Pancreas (tissue), 10 donors: ENCODE results near the gene TRIAP1. TPM values are rescaled to one million over a fixed set of nuclear protein-coding genes. Genes with fewer than 3 reads are reported as not detected.

Experiments used
- ATAC-seq, 4 donors: fragments of 200-7000 bp; cut with Tn5 transposase; one replicate each; pipeline versions ENCODE4 v1.8.0 to v1.9.1; 2020; ENCODE audit warnings: mild to moderate bottlenecking in 4 of 4, moderate library complexity in 4 of 4
- DNase-seq, 6 donors: peaks; one replicate each; pipeline ENCODE4 v3.0.0-alpha.2; 2020
- FAIRE-seq: peaks from 2 replicates; lab custom pipeline; 2012; peaks lifted over from hg19 to GRCh38; lab: Jason Lieb, UNC
- H3K27ac ChIP-seq, 4 donors: fragments of 200-600 bp; sonication (generic); 1 replicate in 3 of 4; 2 replicates in 1 of 4; pipeline versions ENCODE4 v1.5.0 to v1.8.0; 2020
- H3K27me3 ChIP-seq, 4 donors: fragments of 200-600 bp; one replicate each; pipeline ENCODE4 v1.8.0; 2021
- H3K36me3 ChIP-seq, 3 donors: fragments of 200-600 bp; sonication (generic) in 1 of 3; one replicate each; pipeline versions ENCODE4 v1.5.0 to v1.8.0; 2020 to 2021
- H3K4me1 ChIP-seq, 3 donors: fragments of 200-600 bp; one replicate each; pipeline ENCODE4 v1.8.0; 2021
- H3K4me3 ChIP-seq, 4 donors: fragments of 200-600 bp; sonication (generic) in 2 of 4; one replicate each; pipeline versions ENCODE4 v1.5.0 to v1.8.0; 2020 to 2021
- H3K9me3 ChIP-seq, 4 donors: fragments of 200-600 bp; one replicate each; pipeline ENCODE4 v1.8.0; 2021
- WGBS, 2 donors: extraction: QIAGEN DNeasy Blood & Tissue Kit; methylation state at CpG; one replicate each; pipeline ENCODE4 v1.1.7; 2013; 5-methylcytosine and 5-hydroxymethylcytosine counted together
- intact Hi-C, 3 donors: fragments of 100-400 bp; cut with DNase I; formaldehyde crosslinking; loops; one replicate each; pipeline versions ENCODE4 v1.11.1 to v1.14.2; 2022
- polyA plus RNA-seq, 2 donors: library from polyadenylated mRNA; stranded (reverse); fragments of 200-250 nt; gene quantifications; one replicate each; pipeline ENCODE4 v1.2.3, GENCODE V29; 2013
- total RNA-seq, 6 donors: library from RNA; stranded (reverse); fragmentation: NEBNext Ultra II Directional in 4 of 6; extraction: Animal tissue kit (Norgen Biotek cat#: 25700) in 4 of 6; gene quantifications; one replicate each; pipeline versions ENCODE4 v1.2.1 to v1.2.4, GENCODE V29; 2021 to 2023
- TF ChIP-seq, protein P1 (sequence below), 4 donors: fragments of 200-600 bp; sonication (generic) in 3 of 4; IDR thresholded peaks; one replicate each; pipeline versions ENCODE4 v1.5.0 to v1.8.0; 2021; ENCODE audit warnings: antibody characterized with exemption in 4 of 4
- donor health status: healthy with polysubstance abuse.
- donor health status: DM: no; HTN: no; CAD: no; lungs with moderate emphysema.
- donor health status: DM: no; HTN: no; CAD: no.
- donor health status: control.
- donor health status: control.
- donor health status: Bipolar disorder and iron deficiency.
- donor health status: DM: yes; HTN: yes; CAD: no.
- donor health status: DM: no; HTN: no; CAD: no.
- donor health status: DM: no; HTN: no; CAD: no.
- donor health status: DM: yes; HTN: yes; CAD: no.

Gene TRIAP1
- total and polyA plus RNA-seq, 8 donors = 13.9 to 25.8 (median 16.3) TPM

DNA sequence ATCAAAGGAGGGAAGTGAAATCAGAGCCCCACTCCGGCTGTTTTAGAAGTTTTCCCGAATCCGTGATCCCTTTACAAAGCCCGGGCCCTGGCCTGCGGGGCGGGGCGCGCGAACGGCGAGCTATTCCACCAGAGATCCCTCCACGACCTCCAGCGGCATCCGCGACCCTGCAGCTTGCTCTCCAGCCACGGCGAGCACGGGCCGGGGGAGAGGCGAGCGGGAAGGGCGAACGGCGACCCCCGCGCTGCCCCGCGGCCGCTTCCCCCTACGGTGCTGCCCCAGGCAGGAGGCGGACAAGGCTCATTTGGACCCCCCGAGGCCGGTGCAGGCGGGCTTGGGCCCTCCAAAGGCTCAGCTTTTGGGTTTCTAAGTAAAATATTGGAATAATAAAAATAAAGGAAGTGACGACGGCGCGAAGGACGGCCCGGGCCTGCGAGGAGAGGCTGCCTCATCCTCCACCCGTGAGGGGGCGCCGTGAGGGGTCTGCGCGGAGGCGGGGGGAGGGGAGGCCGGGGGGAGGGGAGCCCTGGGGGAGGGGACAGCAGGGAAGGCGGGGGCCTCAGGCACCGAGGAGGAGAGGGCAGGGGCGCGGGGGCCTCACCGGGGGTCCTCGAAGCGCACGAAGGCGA lies 22.8 kb upstream of the TRIAP1 start:
- Histone ChIP-seq H3K27ac (peak overlapping the region; percentile 76 to 89 (median 84)), H3K36me3 (peaks cover 5 to 11% (median 9%) of the 10 kb centered on the region in 3 donors), H3K4me3 (peak overlapping the region; percentile 43 to 94 (median 94)), H3K4me1 (peaks cover 18 to 22% (median 20%) of the 10 kb centered on the region in 3 donors), H3K9me3 (no peaks in the 10 kb centered on the region), H3K27me3 (no peaks in the 10 kb centered on the region)
- DNase-seq (peak in 4 of 6 donors; percentile 41 to 74 (median 60)), FAIRE-seq (no peak), ATAC-seq (peak; percentile 9 to 33 (median 26))
- intact Hi-C loops = no loop called here
- TF ChIP-seq, protein P1, sequence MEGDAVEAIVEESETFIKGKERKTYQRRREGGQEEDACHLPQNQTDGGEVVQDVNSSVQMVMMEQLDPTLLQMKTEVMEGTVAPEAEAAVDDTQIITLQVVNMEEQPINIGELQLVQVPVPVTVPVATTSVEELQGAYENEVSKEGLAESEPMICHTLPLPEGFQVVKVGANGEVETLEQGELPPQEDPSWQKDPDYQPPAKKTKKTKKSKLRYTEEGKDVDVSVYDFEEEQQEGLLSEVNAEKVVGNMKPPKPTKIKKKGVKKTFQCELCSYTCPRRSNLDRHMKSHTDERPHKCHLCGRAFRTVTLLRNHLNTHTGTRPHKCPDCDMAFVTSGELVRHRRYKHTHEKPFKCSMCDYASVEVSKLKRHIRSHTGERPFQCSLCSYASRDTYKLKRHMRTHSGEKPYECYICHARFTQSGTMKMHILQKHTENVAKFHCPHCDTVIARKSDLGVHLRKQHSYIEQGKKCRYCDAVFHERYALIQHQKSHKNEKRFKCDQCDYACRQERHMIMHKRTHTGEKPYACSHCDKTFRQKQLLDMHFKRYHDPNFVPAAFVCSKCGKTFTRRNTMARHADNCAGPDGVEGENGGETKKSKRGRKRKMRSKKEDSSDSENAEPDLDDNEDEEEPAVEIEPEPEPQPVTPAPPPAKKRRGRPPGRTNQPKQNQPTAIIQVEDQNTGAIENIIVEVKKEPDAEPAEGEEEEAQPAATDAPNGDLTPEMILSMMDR (IDR thresholded peaks at IDR 0.05) = no peak
- WGBS, 2 donors = 0 to 1% methylated on average over 38 to 51 of the region's 57 CpGs

DNA sequence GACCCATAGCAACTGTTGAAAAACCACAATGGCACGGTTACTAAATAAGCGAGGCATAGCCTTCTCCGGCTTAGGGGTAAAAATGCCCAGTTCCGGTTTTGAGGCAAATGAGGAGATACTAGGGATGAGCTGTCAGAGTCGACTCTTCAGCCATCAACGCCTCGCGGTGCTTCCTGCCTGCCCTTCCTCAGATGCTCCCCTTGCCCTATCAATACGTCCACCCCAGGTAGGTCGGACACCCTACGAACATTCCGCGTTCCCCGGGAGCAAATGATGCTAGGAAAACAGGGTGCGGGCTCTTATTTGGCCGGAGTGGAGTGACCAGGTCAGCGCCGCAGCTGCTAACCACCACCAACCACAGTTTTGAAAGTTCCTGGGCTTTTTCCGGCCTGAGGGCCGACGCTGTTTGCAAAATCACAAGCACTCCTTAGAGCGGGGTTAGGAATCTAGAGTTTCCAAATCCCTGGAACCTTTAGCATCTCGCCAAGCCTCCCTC lies 22.2 kb upstream of the TRIAP1 start:
- intact Hi-C loops = no loop called here
- H3K4me1 ChIP-seq = peaks cover 18 to 22% (median 20%) of the 10 kb centered on the region in 3 donors
- H3K9me3 ChIP-seq = no peaks in the 10 kb centered on the region
- peak in 2 of 6 donors; percentile 40 to 49 for DNase-seq
- ATAC-seq = peak; percentile 4 to 26 (median 8)
- peaks cover 5 to 17% (median 14%) of the 10 kb centered on the region in 3 donors for H3K36me3 ChIP-seq
- 1% methylated on average over 23 of the region's 23 CpGs for WGBS, 2 donors
- TF ChIP-seq, protein P1 (IDR thresholded peaks at IDR 0.05) = no peak
- FAIRE-seq = no peak
- no peaks in the 10 kb centered on the region for H3K27me3 ChIP-seq
- H3K4me3 ChIP-seq = peak overlapping the region; percentile 43 to 94 (median 94)
- H3K27ac ChIP-seq = peak overlapping the region; percentile 76 to 89 (median 84)

DNA sequence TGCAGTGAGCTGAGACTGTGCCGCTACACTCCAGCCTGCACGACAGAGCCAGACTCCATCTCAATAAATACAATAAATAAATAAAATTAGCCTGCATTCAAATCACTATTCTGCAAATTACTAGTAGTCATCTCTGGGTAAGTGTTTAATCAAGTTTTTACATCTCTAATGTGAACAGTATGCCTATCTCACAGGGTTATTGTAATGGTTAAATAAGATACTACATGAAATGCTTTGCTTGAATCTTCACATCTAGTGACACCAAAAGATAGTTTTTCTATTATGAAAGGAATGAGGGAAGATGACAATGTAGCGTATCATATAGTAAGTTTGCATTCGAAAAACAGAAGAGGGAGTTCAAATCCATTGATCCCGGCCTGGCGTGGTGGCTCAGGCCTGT lies 21.3 kb upstream of the TRIAP1 start:
- TF ChIP-seq, protein P1 (IDR thresholded peaks at IDR 0.05) = no peak
- Histone ChIP-seq H3K4me3 (no peak overlapping the region), H3K27ac (peak overlapping the region in 1 of 4 donors; percentile 14), H3K9me3 (no peaks in the 10 kb centered on the region), H3K36me3 (peaks cover 8 to 26% (median 24%) of the 10 kb centered on the region in 3 donors), H3K4me1 (peaks cover 18 to 22% (median 20%) of the 10 kb centered on the region in 3 donors), H3K27me3 (no peaks in the 10 kb centered on the region)
- no peak for ATAC-seq
- intact Hi-C loops = no loop called here
- FAIRE-seq = no peak
- DNase-seq = no peak
- WGBS, 2 donors = 80 to 84% methylated on average over 6 of the region's 6 CpGs

DNA sequence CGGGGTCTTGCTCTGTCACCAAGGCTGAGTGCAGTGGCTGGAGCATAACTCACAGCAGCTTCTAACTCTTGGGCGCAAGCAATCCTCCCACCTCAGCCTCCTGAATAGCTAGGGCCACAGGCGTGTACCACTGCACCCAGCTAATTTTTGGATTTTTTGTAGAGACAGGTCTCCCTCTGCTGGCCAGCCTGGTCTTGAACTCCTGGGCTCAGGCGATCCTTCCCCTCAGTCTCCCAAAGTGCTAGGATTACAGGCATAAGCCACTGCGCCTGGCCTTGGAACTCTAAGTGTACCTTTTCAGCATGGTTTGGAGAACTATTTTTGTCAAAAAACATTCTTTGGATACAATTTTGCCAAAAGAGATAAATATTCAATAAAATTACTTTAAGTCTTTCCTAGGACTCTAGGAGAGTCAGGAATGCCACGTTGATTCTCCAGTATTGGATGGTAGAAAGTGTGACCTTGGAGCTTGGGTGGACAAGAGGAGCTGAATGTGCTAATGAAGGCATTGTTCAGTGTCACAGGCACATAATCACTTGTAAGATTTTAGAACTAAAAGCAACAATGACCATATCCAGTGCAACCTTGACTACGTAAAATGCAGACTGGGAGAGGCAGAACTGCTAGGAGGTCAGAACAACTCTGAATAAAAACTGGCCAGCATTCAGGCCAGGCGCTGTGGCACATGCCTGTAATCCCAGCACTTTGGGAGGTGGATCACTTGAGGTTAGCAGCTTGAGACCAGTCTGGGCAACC lies 20.6 kb upstream of the TRIAP1 start:
- DNase-seq = peak in 5 of 6 donors; percentile 41 to 69 (median 51)
- peak; percentile 22 to 55 (median 44) for ATAC-seq
- no peaks in the 10 kb centered on the region for H3K9me3 ChIP-seq
- 35 to 36% methylated on average over 8 of the region's 8 CpGs for WGBS, 2 donors
- intact Hi-C loops = no loop called here
- FAIRE-seq = no peak
- H3K27me3 ChIP-seq = no peaks in the 10 kb centered on the region
- peaks cover 8 to 33% (median 31%) of the 10 kb centered on the region in 3 donors for H3K36me3 ChIP-seq
- H3K4me3 ChIP-seq = no peak overlapping the region
- H3K4me1 ChIP-seq = peaks cover 18 to 22% (median 20%) of the 10 kb centered on the region in 3 donors
- TF ChIP-seq, protein P1 (IDR thresholded peaks at IDR 0.05) = peak; percentile 9 to 51 (median 26)
- peak overlapping the region in 1 of 4 donors; percentile 14 for H3K27ac ChIP-seq
